Upper lobe of left lung (tissue), 4 donors: ENCODE data around the gene INPP5E.

Experiments
- EP300 ChIP-seq, 4 donors: sonication (generic); formaldehyde crosslinking; IDR thresholded peaks; one replicate each; pipeline ENCODE4 v1.5.1; 2017; ENCODE audit warnings: antibody characterized with exemption in 4 of 4, control low read depth in 2 of 4
- POLR2A ChIP-seq, 4 donors: fragments of 450-650 bp; IDR thresholded peaks; one replicate each; pipeline ENCODE4 v1.5.1; 2016 to 2017; ENCODE audit warnings: antibody characterized with exemption in 4 of 4, mild to moderate bottlenecking in 2 of 4
- TF ChIP-seq, protein P1 (sequence below), 6 experiments: fragments of 450-650 bp in 4 of 6; fragments of 200-600 bp in 2 of 6; sonication (generic) in 2 of 6; IDR thresholded peaks; one replicate each; pipeline ENCODE4 v1.5.1; 2016 to 2019; ENCODE audit warnings: antibody characterized with exemption in 6 of 6

DNA sequence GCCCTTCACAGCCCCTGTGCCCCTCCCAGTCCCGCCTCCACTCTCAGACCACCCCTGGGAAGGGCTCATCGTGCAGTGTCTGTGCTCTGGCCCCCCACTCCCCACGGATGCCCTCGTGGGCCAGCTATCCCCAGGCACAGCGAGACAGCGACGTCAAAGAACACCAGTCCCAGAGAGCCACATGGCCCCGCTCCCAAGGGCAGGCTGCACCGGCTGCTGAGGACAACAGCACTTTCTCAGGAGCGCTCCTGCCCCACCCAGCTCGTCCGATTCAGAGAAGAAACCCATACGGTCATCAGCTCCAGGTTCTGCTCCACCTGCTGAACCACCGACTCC, 34.9 kb downstream of the INPP5E start:
- TF ChIP-seq POLR2A (IDR thresholded peaks at IDR 0.05) (no peak), EP300 (IDR thresholded peaks at IDR 0.05) (no peak)
- TF ChIP-seq, protein P1, sequence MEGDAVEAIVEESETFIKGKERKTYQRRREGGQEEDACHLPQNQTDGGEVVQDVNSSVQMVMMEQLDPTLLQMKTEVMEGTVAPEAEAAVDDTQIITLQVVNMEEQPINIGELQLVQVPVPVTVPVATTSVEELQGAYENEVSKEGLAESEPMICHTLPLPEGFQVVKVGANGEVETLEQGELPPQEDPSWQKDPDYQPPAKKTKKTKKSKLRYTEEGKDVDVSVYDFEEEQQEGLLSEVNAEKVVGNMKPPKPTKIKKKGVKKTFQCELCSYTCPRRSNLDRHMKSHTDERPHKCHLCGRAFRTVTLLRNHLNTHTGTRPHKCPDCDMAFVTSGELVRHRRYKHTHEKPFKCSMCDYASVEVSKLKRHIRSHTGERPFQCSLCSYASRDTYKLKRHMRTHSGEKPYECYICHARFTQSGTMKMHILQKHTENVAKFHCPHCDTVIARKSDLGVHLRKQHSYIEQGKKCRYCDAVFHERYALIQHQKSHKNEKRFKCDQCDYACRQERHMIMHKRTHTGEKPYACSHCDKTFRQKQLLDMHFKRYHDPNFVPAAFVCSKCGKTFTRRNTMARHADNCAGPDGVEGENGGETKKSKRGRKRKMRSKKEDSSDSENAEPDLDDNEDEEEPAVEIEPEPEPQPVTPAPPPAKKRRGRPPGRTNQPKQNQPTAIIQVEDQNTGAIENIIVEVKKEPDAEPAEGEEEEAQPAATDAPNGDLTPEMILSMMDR (IDR thresholded peaks at IDR 0.05): no peak
